Retinal pigment epithelial cell (primary cell): ENCODE data around the gene SPRN.

Source experiments
- DNase-seq: peaks from one replicate; pipeline ENCODE4 v3.0.0-alpha.2; 2010; ENCODE audit warnings: low read depth
- H3K4me3 ChIP-seq: 2 replicates; pipeline ENCODE4 v1.5.1; 2011; ENCODE audit warnings: mild to moderate bottlenecking, low read length, control low read depth, moderate library complexity
- TF ChIP-seq, protein P1 (sequence below): conservative IDR thresholded peaks from 2 replicates; pipeline ENCODE4 v1.5.1; 2011; ENCODE audit warnings: low read depth, low read length, control low read depth, inconsistent platforms

The SPRN gene

DNA sequence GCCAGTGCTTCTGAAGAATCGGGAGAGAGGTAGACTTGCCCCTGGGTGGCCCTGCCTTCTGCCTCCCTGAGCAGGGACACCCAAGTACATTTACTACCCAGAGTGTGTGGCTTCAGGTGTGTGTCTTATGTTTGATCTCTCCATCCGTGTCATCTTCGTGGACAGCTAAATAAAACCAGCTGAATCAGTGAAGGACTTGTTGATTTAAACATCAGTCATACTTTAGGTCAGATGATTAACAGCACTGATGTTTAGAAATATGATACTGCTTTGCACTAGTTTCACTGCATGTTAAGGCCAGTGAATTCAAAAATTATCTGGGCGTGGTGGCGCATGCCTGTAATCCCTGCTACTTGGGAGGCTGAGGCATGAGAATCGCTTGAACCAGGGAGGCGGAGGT is 26.5 kb downstream of the SPRN start:
- TF ChIP-seq, protein P1, sequence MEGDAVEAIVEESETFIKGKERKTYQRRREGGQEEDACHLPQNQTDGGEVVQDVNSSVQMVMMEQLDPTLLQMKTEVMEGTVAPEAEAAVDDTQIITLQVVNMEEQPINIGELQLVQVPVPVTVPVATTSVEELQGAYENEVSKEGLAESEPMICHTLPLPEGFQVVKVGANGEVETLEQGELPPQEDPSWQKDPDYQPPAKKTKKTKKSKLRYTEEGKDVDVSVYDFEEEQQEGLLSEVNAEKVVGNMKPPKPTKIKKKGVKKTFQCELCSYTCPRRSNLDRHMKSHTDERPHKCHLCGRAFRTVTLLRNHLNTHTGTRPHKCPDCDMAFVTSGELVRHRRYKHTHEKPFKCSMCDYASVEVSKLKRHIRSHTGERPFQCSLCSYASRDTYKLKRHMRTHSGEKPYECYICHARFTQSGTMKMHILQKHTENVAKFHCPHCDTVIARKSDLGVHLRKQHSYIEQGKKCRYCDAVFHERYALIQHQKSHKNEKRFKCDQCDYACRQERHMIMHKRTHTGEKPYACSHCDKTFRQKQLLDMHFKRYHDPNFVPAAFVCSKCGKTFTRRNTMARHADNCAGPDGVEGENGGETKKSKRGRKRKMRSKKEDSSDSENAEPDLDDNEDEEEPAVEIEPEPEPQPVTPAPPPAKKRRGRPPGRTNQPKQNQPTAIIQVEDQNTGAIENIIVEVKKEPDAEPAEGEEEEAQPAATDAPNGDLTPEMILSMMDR: no peak
- no peak overlapping the region for H3K4me3 ChIP-seq
- DNase-seq: no peak

DNA sequence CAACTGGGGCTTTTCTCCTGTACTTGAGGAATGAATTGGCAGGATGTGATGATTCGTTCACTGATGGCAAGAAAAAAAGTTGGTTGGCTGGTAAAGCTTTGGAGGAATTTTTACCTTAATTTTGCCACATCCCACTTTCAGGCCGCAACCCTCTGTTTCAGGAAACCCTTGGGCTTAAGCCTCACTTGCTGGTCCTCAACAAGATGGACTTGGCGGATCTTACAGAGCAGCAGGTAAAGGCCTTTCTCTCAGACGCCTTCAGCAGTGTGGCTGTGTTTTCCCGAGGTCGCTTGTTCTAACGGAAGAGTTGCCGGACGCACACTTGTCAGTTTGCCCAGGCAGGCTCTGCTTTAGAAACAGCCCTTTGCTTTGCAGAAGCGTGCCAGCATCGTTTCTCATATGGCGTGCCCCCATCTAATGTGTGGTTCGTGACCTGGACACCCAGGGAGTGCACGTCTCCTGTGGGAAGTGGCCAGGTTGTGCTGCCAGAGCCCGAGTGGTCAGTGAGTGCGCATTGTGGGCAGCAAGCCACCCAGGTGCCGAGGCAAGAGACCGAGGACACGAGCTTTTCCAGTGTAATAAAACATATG is 28.3 kb downstream of the SPRN start:
- no peak overlapping the region for H3K4me3 ChIP-seq
- DNase-seq: no peak
- TF ChIP-seq, protein P1: no peak

DNA sequence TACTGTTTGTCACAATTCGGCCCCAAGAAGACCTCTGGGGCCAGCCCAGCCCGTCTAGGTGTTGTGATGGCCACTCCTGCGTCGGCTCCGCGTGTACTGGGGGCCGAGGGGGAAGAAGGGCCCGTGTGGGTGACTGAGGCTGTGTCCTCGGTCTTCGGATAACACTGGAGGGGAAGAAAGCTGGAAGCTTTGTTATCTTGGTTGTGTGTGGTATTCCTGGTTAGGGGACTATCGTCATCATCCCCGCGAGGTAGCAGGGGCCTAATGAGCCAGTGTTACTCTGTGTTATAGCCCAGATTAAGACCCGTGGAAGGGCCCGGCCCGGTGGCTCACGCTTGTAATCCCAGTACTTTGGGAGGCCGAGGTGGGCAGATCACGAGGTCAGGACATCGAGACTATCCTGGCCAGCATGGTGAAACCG is 29.6 kb downstream of the SPRN start:
- DNase-seq: no peak
- H3K4me3 ChIP-seq: peak overlapping the region; percentile 89
- TF ChIP-seq, protein P1: no peak

DNA sequence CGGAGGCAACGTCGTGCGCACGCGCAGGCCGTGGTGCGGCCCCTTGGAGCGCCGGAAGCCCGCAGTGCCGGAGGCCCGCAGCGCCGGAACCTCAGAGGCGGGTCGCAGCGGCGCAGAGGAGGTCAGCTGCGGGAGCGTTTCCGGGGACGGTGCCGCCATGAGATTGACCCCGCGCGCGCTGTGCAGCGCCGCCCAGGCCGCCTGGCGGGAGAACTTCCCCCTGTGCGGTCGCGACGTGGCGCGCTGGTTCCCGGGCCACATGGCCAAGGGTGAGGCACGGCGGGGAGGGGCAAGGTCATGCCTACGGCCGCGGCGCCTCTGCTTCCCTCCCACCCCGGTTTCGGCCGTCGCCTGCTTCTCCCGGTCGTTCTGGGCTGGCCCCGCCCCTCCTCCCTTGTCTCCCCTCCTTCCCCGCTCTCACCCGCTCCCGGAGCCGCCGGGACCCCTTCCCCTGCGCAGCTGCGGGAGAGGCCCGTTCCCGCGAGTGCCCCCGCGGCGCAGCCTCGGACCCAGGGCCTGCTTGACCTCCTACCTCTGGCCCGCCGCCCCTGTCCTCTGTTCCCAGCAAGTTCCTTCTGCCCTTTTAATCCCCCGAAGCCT is 30.3 kb downstream of the SPRN start, which contains the start of gene MTG1:
TSS of gene MTG1 (plus strand) at position 94 of the 600 bp plus-strand sequence. CDS start at position 158, 64 bp downstream.
- TF ChIP-seq, protein P1: peak; percentile 6
- peak; percentile 60 for DNase-seq
- peak within 1 kb of the TSS; percentile 89 for H3K4me3 ChIP-seq

DNA sequence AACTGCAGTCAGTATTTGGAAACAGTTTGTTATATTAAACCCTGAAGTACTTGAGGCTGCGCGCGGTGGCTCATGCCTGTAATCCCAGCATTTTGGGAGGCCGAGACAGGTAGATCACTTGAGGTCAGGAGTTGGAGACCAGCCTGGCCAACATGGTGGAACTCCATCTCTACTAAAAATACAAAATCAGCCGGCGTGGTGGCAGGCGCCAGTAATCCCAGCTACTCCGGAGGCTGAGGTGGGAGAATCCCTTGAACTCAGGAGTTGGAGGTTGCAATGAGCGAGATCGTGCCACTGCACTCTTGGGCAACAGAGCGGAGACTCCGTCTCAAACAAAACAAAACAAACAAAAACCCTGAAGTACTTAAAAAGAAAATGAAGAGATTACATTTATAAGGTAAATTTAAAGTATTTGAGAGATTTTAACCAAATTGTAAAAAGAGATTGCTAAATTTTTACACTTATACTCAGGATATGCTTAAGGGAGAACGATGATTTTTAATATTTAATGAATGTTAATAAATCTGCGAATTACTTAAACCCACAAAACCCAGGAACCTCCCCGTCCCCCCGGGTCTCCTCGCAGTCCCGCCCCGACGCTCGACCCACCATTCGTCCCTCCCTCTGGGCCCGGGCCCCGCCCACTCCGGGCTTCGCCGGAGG is 30.9 kb downstream of the SPRN start:
- no peak for DNase-seq
- peak overlapping the region; percentile 41 for H3K4me3 ChIP-seq

DNA sequence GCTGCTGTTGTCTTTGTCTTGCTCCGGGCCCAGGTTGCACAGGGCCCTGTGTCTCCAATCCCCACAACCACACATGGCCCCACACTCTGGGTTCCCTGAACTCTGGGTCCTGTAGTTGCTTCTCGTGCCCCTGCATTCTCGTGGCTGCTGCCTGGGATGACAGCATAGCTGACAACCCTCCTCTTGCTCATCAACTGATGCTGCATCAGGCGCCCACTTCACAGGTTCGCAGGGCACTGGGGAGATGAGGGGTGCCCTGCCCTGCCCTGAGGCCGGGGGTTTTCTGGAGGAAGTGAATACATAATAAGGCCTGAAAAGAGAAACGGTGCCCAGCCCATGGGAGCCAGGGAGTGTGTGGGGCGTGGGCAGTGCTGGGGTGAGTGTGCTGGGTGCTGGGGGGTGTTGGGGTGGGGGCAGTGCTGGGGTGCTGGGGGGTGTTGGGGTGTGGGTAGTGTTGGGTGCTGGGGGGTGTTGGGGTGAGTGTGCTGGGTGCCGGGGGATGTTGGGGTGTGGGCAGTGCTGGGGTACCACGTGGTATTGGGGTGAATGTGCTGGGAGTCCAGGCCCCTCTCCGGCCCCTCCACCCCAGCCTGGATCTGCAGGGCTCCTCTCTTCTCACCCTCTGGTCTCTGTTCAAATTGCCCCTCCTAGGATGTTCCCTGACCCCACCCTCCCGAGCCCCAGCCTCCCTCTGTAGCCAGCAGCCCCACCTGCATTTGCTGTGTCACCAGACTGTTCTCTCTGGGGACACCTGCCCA is 32.5 kb downstream of the SPRN start:
- no peak for DNase-seq
- no peak overlapping the region for H3K4me3 ChIP-seq
- TF ChIP-seq, protein P1: no peak

More for the DNA sequence above, 30.9 kb downstream of the SPRN start:
- TF ChIP-seq, protein P1: no peak
